Spleen (tissue), 11 donors: Measurements from ENCODE around the gene PRKACG. TPM values are rescaled to one million over a fixed set of nuclear protein-coding genes. Genes with fewer than 3 reads are reported as not detected.
"Not testable (repeated sequence)": the region's sequence is repeated elsewhere in the genome, so short reads cannot be mapped to it uniquely, and the experiment has no call there.

ENCODE experiments used
- DNase-seq: peaks from one replicate; pipeline ENCODE4 v3.0.0-alpha.2; 2020
- H3K27ac ChIP-seq, 8 donors: fragments of 200-600 bp; sonication (generic) in 7 of 8; 1 replicate in 4 of 8; 2 replicates in 4 of 8; pipeline versions ENCODE4 v1.5.0 to v1.8.0; 2016 to 2021; ENCODE audit warnings: inconsistent platforms in 4 of 8, mild to moderate bottlenecking in 4 of 8, moderate library complexity in 1 of 8
- H3K27me3 ChIP-seq, 7 donors: fragments of 200-600 bp; sonication (generic) in 6 of 7; replicated peaks in 1 of 7; 1 replicate in 4 of 7; 2 replicates in 3 of 7; pipeline versions ENCODE4 v1.5.0 to v1.8.0; 2016 to 2021; ENCODE audit warnings: inconsistent platforms in 3 of 7, mild to moderate bottlenecking in 1 of 7
- H3K36me3 ChIP-seq, 6 donors: fragments of 200-600 bp; sonication (generic) in 5 of 6; 1 replicate in 4 of 6; 2 replicates in 2 of 6; pipeline versions ENCODE4 v1.5.0 to v1.8.0; 2016 to 2021; ENCODE audit warnings: inconsistent platforms in 2 of 6
- H3K4me1 ChIP-seq, 6 donors: fragments of 200-600 bp; sonication (generic) in 5 of 6; 1 replicate in 3 of 6; 2 replicates in 3 of 6; pipeline versions ENCODE4 v1.5.0 to v1.8.0; 2016 to 2021; ENCODE audit warnings: inconsistent platforms in 3 of 6
- H3K4me3 ChIP-seq, 8 donors: fragments of 200-600 bp; sonication (generic) in 7 of 8; 1 replicate in 4 of 8; 2 replicates in 4 of 8; pipeline versions ENCODE4 v1.5.0 to v1.8.0; 2016 to 2021; ENCODE audit warnings: inconsistent platforms in 4 of 8, mild to moderate bottlenecking in 4 of 8, moderate library complexity in 2 of 8
- H3K9me3 ChIP-seq, 8 donors: fragments of 200-600 bp; sonication (generic) in 7 of 8; 1 replicate in 4 of 8; 2 replicates in 4 of 8; pipeline versions ENCODE4 v1.5.0 to v1.8.0; 2016 to 2021; ENCODE audit warnings: inconsistent platforms in 4 of 8
- POLR2A ChIP-seq, 3 donors: fragments of 450-650 bp; IDR thresholded peaks; one replicate each; pipeline ENCODE4 v1.5.1; 2017; ENCODE audit warnings: antibody characterized with exemption in 3 of 3, mild to moderate bottlenecking in 1 of 3
- POLR2AphosphoS5 ChIP-seq, 3 donors: sonication (generic); formaldehyde crosslinking; IDR thresholded peaks; one replicate each; pipeline ENCODE4 v1.5.1; 2017; ENCODE audit warnings: antibody characterized with exemption in 3 of 3
- WGBS, 5 donors: extraction: QIAGEN DNeasy Blood & Tissue Kit in 3 of 5; methylation state at CpG; one replicate each; pipeline versions ENCODE4 v1.1.5 to v1.1.7; 2013 to 2018; 5-methylcytosine and 5-hydroxymethylcytosine counted together
- intact Hi-C: fragments of 100-400 bp; cut with DNase I; formaldehyde crosslinking; loops from one replicate; pipeline ENCODE4 v1.15.0; 2023; ENCODE audit warnings: low total_unique reads
- polyA plus RNA-seq, 3 donors: library from polyadenylated mRNA; stranded (reverse); fragments of 200-250 nt; gene quantifications; one replicate each; pipeline ENCODE4 v1.2.1, GENCODE V29; 2013
- total RNA-seq, 7 donors: library from RNA; depleted of rRNA in 3 of 7; stranded (reverse); fragments of >200 nt in 3 of 7; fragmentation: NEBNext Ultra II Directional in 4 of 7; extraction: Animal tissue kit (Norgen Biotek cat#: 25700) in 4 of 7; gene quantifications; one replicate each; pipeline versions ENCODE4 v1.1.0 to v1.2.1, GENCODE V29; 2016 to 2021
- TF ChIP-seq, protein P1 (sequence below), 11 experiments: fragments of 200-600 bp in 7 of 11; fragments of 450-650 bp in 4 of 11; sonication (generic) in 4 of 11; IDR thresholded peaks in 8 of 11; conservative IDR thresholded peaks in 3 of 11; 1 replicate in 7 of 11; 2 replicates in 4 of 11; pipeline versions ENCODE4 v1.4.0 to v1.8.0; 2016 to 2021; ENCODE audit warnings: antibody characterized with exemption in 11 of 11, inconsistent platforms in 4 of 11, mild to moderate bottlenecking in 1 of 11
- donor health status: healthy with polysubstance abuse.
- donor health status: DM: no; HTN: no; CAD: no; lungs with moderate emphysema.
- donor health status: DM: no; HTN: no; CAD: no.
- donor health status: Bipolar disorder and iron deficiency.
- donor health status: healthy.
- donor health status: DM: no; HTN: no; CAD: no.
- donor health status: DM: yes; HTN: yes; CAD: no.

Gene PRKACG
- total and polyA plus RNA-seq, 10 donors: not detected

- Histone ChIP-seq H3K4me1 (no peaks in the 10 kb centered on the region), H3K4me3 (no peak overlapping the region), H3K27ac (no peak overlapping the region), H3K36me3 (peaks cover 0 to 81% (median 17%) of the 10 kb centered on the region in 6 donors), H3K9me3 (no peaks in the 10 kb centered on the region), H3K27me3 (no peaks in the 10 kb centered on the region)
- intact Hi-C loops: no loop called here
- 85 to 96% (median 90%) methylated on average over 4 of the region's 4 CpGs for WGBS, 5 donors
- no peak for TF ChIP-seq POLR2AphosphoS5 (IDR thresholded peaks at IDR 0.05)
- TF ChIP-seq POLR2A (IDR thresholded peaks at IDR 0.05): no peak
- TF ChIP-seq, protein P1, sequence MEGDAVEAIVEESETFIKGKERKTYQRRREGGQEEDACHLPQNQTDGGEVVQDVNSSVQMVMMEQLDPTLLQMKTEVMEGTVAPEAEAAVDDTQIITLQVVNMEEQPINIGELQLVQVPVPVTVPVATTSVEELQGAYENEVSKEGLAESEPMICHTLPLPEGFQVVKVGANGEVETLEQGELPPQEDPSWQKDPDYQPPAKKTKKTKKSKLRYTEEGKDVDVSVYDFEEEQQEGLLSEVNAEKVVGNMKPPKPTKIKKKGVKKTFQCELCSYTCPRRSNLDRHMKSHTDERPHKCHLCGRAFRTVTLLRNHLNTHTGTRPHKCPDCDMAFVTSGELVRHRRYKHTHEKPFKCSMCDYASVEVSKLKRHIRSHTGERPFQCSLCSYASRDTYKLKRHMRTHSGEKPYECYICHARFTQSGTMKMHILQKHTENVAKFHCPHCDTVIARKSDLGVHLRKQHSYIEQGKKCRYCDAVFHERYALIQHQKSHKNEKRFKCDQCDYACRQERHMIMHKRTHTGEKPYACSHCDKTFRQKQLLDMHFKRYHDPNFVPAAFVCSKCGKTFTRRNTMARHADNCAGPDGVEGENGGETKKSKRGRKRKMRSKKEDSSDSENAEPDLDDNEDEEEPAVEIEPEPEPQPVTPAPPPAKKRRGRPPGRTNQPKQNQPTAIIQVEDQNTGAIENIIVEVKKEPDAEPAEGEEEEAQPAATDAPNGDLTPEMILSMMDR (IDR thresholded peaks at IDR 0.05 in 8 of 11, conservative IDR thresholded peaks at IDR 0.05 in 3 of 11): no peak
- DNase-seq: no peak
Observed at GRCh38 chr9:69056191-69056815, 42.4 kb upstream of the PRKACG start.

- H3K4me3 ChIP-seq: no peak overlapping the region
- H3K9me3 ChIP-seq: no peaks in the 10 kb centered on the region
- intact Hi-C loops: loop anchor here (5.0 kb wide), 1 partner anchor 137 kb away; no protein-coding TSS in a partner anchor
- no peaks in the 10 kb centered on the region for H3K4me1 ChIP-seq
- 83 to 93% (median 86%) methylated on average over 1 of the region's 1 CpG for WGBS, 5 donors
- TF ChIP-seq, protein P1 (IDR thresholded peaks at IDR 0.05 in 8 of 11, conservative IDR thresholded peaks at IDR 0.05 in 3 of 11): no peak
- H3K36me3 ChIP-seq: peaks cover 0 to 76% (median 16%) of the 10 kb centered on the region in 6 donors
- no peak overlapping the region for H3K27ac ChIP-seq
- H3K27me3 ChIP-seq: no peaks in the 10 kb centered on the region
- DNase-seq: no peak
Observed at GRCh38 chr9:69054989-69055388, 41.1 kb upstream of the PRKACG start.

DNA sequence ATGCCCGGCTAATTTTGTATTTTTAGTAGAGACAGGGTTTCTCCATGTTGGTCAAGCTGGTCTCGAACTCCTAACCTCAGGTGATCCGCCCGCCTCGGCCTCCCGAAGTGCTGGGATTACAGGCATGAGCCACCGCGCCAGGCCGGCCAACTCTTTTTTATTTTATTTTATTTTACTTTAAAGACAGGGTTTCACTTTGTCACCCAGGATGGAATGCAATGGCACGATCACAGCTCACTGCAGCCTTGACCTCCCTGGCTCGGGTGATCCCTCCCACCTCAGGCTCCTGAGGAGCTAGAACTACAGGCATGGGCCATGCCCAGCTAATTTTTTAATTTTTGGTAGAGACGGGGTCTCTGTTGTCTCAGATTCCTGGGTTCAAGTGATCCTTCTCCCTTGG is 37.0 kb upstream of the PRKACG start:
- H3K4me3 ChIP-seq, H3K9me3 ChIP-seq, H3K27ac ChIP-seq, H3K27me3 ChIP-seq, DNase-seq, H3K4me1 ChIP-seq: not testable (repeated sequence)
- 82 to 93% (median 91%) methylated on average over 12 of the region's 12 CpGs for WGBS, 5 donors
- intact Hi-C loops: loop anchor here (5.0 kb wide), 1 partner anchor 141 kb away; no protein-coding TSS in a partner anchor
- peaks cover 0 to 83% (median 34%) of the 10 kb centered on the region in 6 donors for H3K36me3 ChIP-seq

DNA sequence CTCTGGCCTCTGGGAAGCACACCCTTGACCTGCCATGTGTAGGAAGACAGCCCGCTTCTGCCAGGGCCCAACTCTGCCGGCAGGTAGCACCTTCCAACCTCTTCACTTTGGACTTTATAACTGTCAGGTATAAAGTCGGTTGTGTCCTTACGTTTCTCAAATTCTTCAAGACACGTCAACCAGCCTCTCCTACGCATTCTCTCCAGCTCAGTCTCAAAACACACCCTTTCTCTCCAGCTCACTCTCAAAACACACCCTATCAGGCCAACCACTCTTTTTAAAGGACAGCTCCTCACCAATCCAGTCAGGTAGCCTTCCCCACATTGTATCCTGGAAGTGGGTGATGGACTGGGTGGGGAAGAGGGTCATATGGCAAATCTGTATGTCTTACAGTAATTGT is 35.2 kb upstream of the PRKACG start:
- intact Hi-C loops: no loop called here
- DNase-seq: no peak
- H3K27ac ChIP-seq: no peak overlapping the region
- no peak overlapping the region for H3K4me3 ChIP-seq
- H3K4me1 ChIP-seq: peaks cover 0 to 17% (median 5%) of the 10 kb centered on the region in 6 donors
- TF ChIP-seq POLR2AphosphoS5 (IDR thresholded peaks at IDR 0.05) (no peak), POLR2A (IDR thresholded peaks at IDR 0.05) (no peak)
- no peaks in the 10 kb centered on the region for H3K9me3 ChIP-seq
- H3K36me3 ChIP-seq: peaks cover 0 to 66% (median 33%) of the 10 kb centered on the region in 6 donors
- 88 to 97% (median 89%) methylated on average over 6 of the region's 6 CpGs for WGBS, 5 donors
- H3K27me3 ChIP-seq: no peaks in the 10 kb centered on the region

- Histone ChIP-seq H3K27ac (no peak overlapping the region), H3K36me3 (peaks cover 0 to 54% (median 35%) of the 10 kb centered on the region in 6 donors), H3K27me3 (no peaks in the 10 kb centered on the region), H3K9me3 (no peaks in the 10 kb centered on the region), H3K4me1 (peaks cover 0 to 31% (median 6%) of the 10 kb centered on the region in 6 donors), H3K4me3 (no peak overlapping the region)
- TF ChIP-seq POLR2AphosphoS5 (IDR thresholded peaks at IDR 0.05) (no peak), POLR2A (IDR thresholded peaks at IDR 0.05) (no peak)
- TF ChIP-seq, protein P1 (IDR thresholded peaks at IDR 0.05 in 8 of 11, conservative IDR thresholded peaks at IDR 0.05 in 3 of 11): no peak
- WGBS, 5 donors: 16 to 53% (median 37%) methylated on average over 3 to 4 of the region's 4 CpGs
- intact Hi-C loops: no loop called here
- DNase-seq: no peak
Observed at GRCh38 chr9:69047371-69047770, 33.5 kb upstream of the PRKACG start.
